Endothelial cell of umbilical vein (primary cell): ENCODE measurements around the gene PTPRQ.

ENCODE experiments used
- EZH2 ChIP-seq: IDR thresholded peaks from 2 replicates; pipeline ENCODE4 v1.6.1; 2012; ENCODE audit warnings: borderline replicate concordance, low read depth, mild to moderate bottlenecking, moderate library complexity, low read length, inconsistent platforms; ENCODE audit not compliant: severe bottlenecking
- FOS ChIP-seq: IDR thresholded peaks from 2 replicates; pipeline ENCODE4 v1.6.1; 2011; ENCODE audit warnings: mild to moderate bottlenecking, low read length, moderate library complexity, borderline replicate concordance; ENCODE audit not compliant: insufficient read depth
- JUN ChIP-seq: IDR thresholded peaks from 2 replicates; pipeline ENCODE4 v1.6.1; 2011; ENCODE audit warnings: borderline replicate concordance, low read depth; ENCODE audit not compliant: insufficient read length, insufficient read depth
- MYC ChIP-seq: IDR thresholded peaks from one replicate; pipeline ENCODE4 v1.6.1; 2011; ENCODE audit warnings: mild to moderate bottlenecking, low read depth, low read length
- POLR2A ChIP-seq: IDR thresholded peaks from 2 replicates; pipeline ENCODE4 v1.6.1; 2012; ENCODE audit warnings: low read depth, mild to moderate bottlenecking, control low read depth, low read length
- POLR2AphosphoS5 ChIP-seq: IDR thresholded peaks from 2 replicates; pipeline ENCODE4 v1.6.1; 2012; ENCODE audit warnings: low read depth, mild to moderate bottlenecking, control low read depth, low read length, moderate library complexity; ENCODE audit not compliant: insufficient read depth
- TF ChIP-seq, protein P1 (sequence below), 2 donors: IDR thresholded peaks; 1 replicate in 1 of 2; 2 replicates in 1 of 2; pipeline ENCODE4 v1.5.1; 2011; ENCODE audit warnings: low read length in 2 of 2, mild to moderate bottlenecking in 2 of 2, moderate library complexity in 2 of 2, control low read depth in 1 of 2, inconsistent platforms in 1 of 2, low read depth in 1 of 2; ENCODE audit not compliant: insufficient read depth in 1 of 2; ENCODE audit errors: extremely low read depth in 1 of 2

DNA sequence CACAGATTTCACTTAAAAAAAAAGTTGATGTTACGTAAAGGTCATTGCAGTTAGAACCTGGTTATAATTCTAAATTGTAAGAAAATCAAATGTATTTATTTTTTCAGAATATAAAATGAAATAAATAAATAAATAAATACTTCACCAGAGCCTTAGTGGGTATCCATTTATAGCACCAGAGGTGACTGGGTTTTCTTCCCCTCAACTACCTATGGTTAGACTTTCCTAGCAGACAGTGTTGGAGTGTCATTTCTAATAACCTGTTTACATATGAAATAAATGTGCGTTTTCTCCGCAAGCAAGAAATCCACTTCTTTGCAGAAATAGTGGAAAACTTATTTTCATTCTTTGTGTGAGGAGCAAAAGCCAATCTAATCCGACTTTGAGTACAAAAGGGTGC lies 269.4 kb downstream of the PTPRQ start:
- TF ChIP-seq POLR2AphosphoS5 (no peak), POLR2A (no peak), EZH2 (no peak), FOS (no peak), JUN (no peak), MYC (no peak)
- TF ChIP-seq, protein P1, sequence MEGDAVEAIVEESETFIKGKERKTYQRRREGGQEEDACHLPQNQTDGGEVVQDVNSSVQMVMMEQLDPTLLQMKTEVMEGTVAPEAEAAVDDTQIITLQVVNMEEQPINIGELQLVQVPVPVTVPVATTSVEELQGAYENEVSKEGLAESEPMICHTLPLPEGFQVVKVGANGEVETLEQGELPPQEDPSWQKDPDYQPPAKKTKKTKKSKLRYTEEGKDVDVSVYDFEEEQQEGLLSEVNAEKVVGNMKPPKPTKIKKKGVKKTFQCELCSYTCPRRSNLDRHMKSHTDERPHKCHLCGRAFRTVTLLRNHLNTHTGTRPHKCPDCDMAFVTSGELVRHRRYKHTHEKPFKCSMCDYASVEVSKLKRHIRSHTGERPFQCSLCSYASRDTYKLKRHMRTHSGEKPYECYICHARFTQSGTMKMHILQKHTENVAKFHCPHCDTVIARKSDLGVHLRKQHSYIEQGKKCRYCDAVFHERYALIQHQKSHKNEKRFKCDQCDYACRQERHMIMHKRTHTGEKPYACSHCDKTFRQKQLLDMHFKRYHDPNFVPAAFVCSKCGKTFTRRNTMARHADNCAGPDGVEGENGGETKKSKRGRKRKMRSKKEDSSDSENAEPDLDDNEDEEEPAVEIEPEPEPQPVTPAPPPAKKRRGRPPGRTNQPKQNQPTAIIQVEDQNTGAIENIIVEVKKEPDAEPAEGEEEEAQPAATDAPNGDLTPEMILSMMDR (IDR thresholded peaks at IDR 0.05; ENCODE audit: extremely low read depth in 1 of 2, insufficient read depth in 1 of 2, low read depth in 1 of 2, low read length in 2 of 2): no peak
